Panc1 (cell line): ENCODE measurements around the gene MRPL9. TPM values are rescaled to one million over a fixed set of nuclear protein-coding genes. Genes with fewer than 3 reads are reported as not detected.

Experiments used
- ATAC-seq: fragments of 200-7000 bp; cut with Tn5 transposase; 2 replicates; pipeline ENCODE4 v1.9.1; 2020; ENCODE audit warnings: mild to moderate bottlenecking, moderate library complexity
- BruUV-seq: library from RNA; stranded (reverse); fragments of 400-500 nt; replicated peaks from 2 replicates; lab custom pipeline; 2021; lab: Mats Ljungman, UMichigan
- CTCF ChIA-PET: fragments of 300-600 bp; sonication (Branson Sonifier 250); formaldehyde crosslinking; loops from one replicate; lab custom pipeline; 2022; ENCODE audit warnings: antibody characterized with exemption; lab: Charles Lee
- POLR2A ChIA-PET: fragments of 300-600 bp; sonication (Branson Sonifier 250); formaldehyde crosslinking; loops from one replicate; lab custom pipeline; 2022; ENCODE audit warnings: antibody characterized with exemption; lab: Charles Lee
- DNase-seq: peaks from one replicate; pipeline ENCODE4 v3.0.0-alpha.2; 2010; ENCODE audit warnings: low read depth, low spot score
- H3K27ac ChIP-seq: 2 replicates; pipeline ENCODE4 v1.5.1; 2011; ENCODE audit warnings: mild to moderate bottlenecking, low read length, inconsistent platforms
- H3K27me3 ChIP-seq: fragments of 200-500 bp; sonication (Bioruptor generic); 2 replicates; pipeline ENCODE4 v1.6.0; 2014; ENCODE audit warnings: low read length, inconsistent platforms; ENCODE audit not compliant: control insufficient read depth, insufficient read depth
- H3K36me3 ChIP-seq: fragments of 200-500 bp; sonication (Bioruptor generic); 2 replicates; pipeline ENCODE4 v1.5.1; 2014; ENCODE audit warnings: inconsistent platforms, mild to moderate bottlenecking, low read length, moderate library complexity; ENCODE audit not compliant: control insufficient read depth, insufficient read depth
- H3K4me1 ChIP-seq: 2 replicates; pipeline ENCODE4 v1.5.1; 2011; ENCODE audit warnings: inconsistent platforms, mild to moderate bottlenecking, low read length, moderate library complexity; ENCODE audit not compliant: control insufficient read depth, insufficient read depth
- H3K4me3 ChIP-seq, 2 experiments: 2 replicates each; pipeline ENCODE4 v1.5.1; 2011 to 2012; ENCODE audit warnings: low read depth in 2 of 2, low read length in 2 of 2, mild to moderate bottlenecking in 2 of 2, inconsistent platforms in 1 of 2, moderate library complexity in 1 of 2
- H3K9me3 ChIP-seq: fragments of 200-500 bp; sonication (Bioruptor generic); 2 replicates; pipeline ENCODE4 v1.5.1; 2014; ENCODE audit warnings: low read depth, mild to moderate bottlenecking, inconsistent platforms, low read length, moderate library complexity; ENCODE audit not compliant: control insufficient read depth, insufficient read depth
- POLR2AphosphoS5 ChIP-seq: IDR thresholded peaks from 2 replicates; pipeline ENCODE4 v1.6.1; 2012; ENCODE audit warnings: mild to moderate bottlenecking, low read depth, low read length, moderate library complexity
- REST ChIP-seq, 2 experiments: IDR thresholded peaks; 2 replicates each; pipeline ENCODE4 v1.6.1; 2011 to 2012; ENCODE audit warnings: low read depth in 2 of 2, control low read depth in 1 of 2, low read length in 1 of 2, mild to moderate bottlenecking in 1 of 2, moderate library complexity in 1 of 2; ENCODE audit not compliant: insufficient read depth in 1 of 2
- SIN3A ChIP-seq: IDR thresholded peaks from 2 replicates; pipeline ENCODE4 v1.6.1; 2012; ENCODE audit warnings: low read depth, mild to moderate bottlenecking, low read length, moderate library complexity, borderline replicate concordance; ENCODE audit not compliant: insufficient read depth
- TCF7L2 ChIP-seq: IDR thresholded peaks from 2 replicates; pipeline ENCODE4 v1.6.1; 2011; ENCODE audit warnings: mild to moderate bottlenecking, low read depth, low read length, inconsistent platforms
- in situ Hi-C: cut with HindIII; loops from 2 replicates; pipeline ENCODE4 v1.10.0; 2016; ENCODE audit warnings: low sequenced_read_pairs, low pct_unique_long_range_greater_than_20kb
- intact Hi-C: fragments of 100-400 bp; cut with micrococcal nuclease; formaldehyde crosslinking; loops from one replicate; pipeline ENCODE4 v1.10.0; 2022; ENCODE audit not compliant: unreplicated experiment
- total RNA-seq: library from RNA; stranded (reverse); gene quantifications from one replicate; pipeline ENCODE4 v1.2.1, GENCODE V29; 2021; ENCODE audit not compliant: unreplicated experiment
- TF ChIP-seq, protein P1 (sequence below): fragments of 450-650 bp; IDR thresholded peaks from 2 replicates; pipeline ENCODE4 v1.5.1; 2017; ENCODE audit warnings: mild to moderate bottlenecking

The MRPL9 gene
- total RNA-seq, 1 experiment from 2014 or later: 98.3 TPM

DNA sequence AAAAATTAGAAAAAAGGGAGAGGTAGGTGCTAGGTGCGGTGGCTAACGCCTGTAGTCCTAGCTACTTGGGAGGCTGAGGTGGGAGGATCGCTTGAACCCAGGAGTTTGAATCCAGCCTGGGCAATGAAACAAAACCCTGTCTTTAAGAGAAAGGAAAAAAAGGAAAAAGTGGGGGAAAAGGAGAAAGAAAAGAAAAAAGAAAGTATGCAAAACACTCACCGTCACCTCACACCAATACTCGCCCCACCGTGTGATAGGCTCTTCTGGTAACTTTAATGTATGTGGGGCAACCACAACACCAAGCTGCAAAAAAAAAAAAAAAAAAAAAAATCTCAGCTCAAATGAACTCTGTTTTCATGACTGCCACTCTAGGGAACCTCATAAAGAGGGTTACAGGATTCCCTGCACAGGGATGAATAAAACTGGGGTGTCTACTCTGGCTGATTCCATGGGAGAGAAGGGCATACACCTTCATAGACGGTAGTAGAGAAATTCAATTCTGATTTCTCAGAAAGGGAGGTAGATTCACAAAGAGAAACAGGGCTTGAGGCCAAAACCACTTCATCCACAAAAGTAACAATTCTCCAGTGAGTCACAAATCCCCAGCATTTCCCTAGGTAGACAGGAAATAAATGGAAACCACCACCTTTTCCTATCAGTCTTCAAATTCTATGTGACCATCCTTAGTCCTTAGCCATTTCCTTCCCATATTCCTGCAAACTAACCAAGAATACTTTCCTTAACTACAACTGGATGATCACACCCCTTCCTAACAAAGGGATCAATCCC lies 2.5 kb downstream of the MRPL9 start:
- BruUV-seq: no TSS peak
- Histone ChIP-seq H3K27ac (no peak overlapping the region), H3K36me3 (peaks cover 22% of the 10 kb centered on the region), H3K4me1 (peaks cover 13% of the 10 kb centered on the region), H3K4me3 (no peak overlapping the region), H3K9me3 (no peaks in the 10 kb centered on the region), H3K27me3 (no peaks in the 10 kb centered on the region)
- ATAC-seq (no peak), DNase-seq (no peak)
- no peak for TF ChIP-seq SIN3A
- TF ChIP-seq POLR2AphosphoS5: no peak
- TF ChIP-seq REST (IDR thresholded peaks at IDR 0.05; ENCODE audit: insufficient read depth in 1 of 2, low read depth in 2 of 2, low read length in 1 of 2): no peak
- in situ Hi-C loops: no loop called here
- ChIA-PET CTCF (no interaction called here), POLR2A (interaction anchor here (0.6 kb wide), 1 partner anchor 38 kb away, joined by 17 read pairs; no protein-coding TSS in a partner anchor)
- intact Hi-C loops: no loop called here

GRCh38 chr1:151759241-151759640 lies 4.1 kb downstream of the MRPL9 start:
- in situ Hi-C loops (no loop called here), intact Hi-C loops (no loop called here)
- no peaks in the 10 kb centered on the region for H3K9me3 ChIP-seq
- H3K27me3 ChIP-seq: no peaks in the 10 kb centered on the region
- ATAC-seq (no peak), DNase-seq (no peak)
- no peak overlapping the region for H3K4me3 ChIP-seq
- H3K4me1 ChIP-seq: peaks cover 10% of the 10 kb centered on the region
- CTCF ChIA-PET: interaction anchor here (1.0 kb wide), 1 partner anchor 432 kb away, joined by 10 read pairs; the partner anchor contains the start of gene PI4KB
- TF ChIP-seq TCF7L2 (no peak), REST (IDR thresholded peaks at IDR 0.05; ENCODE audit: insufficient read depth in 1 of 2, low read depth in 2 of 2, low read length in 1 of 2) (no peak), SIN3A (no peak), POLR2AphosphoS5 (no peak)
- TF ChIP-seq, protein P1, sequence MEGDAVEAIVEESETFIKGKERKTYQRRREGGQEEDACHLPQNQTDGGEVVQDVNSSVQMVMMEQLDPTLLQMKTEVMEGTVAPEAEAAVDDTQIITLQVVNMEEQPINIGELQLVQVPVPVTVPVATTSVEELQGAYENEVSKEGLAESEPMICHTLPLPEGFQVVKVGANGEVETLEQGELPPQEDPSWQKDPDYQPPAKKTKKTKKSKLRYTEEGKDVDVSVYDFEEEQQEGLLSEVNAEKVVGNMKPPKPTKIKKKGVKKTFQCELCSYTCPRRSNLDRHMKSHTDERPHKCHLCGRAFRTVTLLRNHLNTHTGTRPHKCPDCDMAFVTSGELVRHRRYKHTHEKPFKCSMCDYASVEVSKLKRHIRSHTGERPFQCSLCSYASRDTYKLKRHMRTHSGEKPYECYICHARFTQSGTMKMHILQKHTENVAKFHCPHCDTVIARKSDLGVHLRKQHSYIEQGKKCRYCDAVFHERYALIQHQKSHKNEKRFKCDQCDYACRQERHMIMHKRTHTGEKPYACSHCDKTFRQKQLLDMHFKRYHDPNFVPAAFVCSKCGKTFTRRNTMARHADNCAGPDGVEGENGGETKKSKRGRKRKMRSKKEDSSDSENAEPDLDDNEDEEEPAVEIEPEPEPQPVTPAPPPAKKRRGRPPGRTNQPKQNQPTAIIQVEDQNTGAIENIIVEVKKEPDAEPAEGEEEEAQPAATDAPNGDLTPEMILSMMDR: no peak
- no TSS peak for BruUV-seq
- POLR2A ChIA-PET: interaction anchor here (0.5 kb wide), 1 partner anchor 304 kb away, joined by 4 read pairs; no protein-coding TSS in a partner anchor
- peaks cover 22% of the 10 kb centered on the region for H3K36me3 ChIP-seq
- no peak overlapping the region for H3K27ac ChIP-seq
